GM19452 (cell line): ENCODE results near the gene GLIS2.
"Not testable (repeated sequence)": the region's sequence is repeated elsewhere in the genome, so short reads cannot be mapped to it uniquely, and the experiment has no call there.

ENCODE experiments used
- ATAC-seq: cut with Tn5 transposase; IDR thresholded peaks from one replicate; pipeline ENCODE4 v1.9.1; 2021; ENCODE audit not compliant: unreplicated experiment

The GLIS2 gene

GRCh38 chr16:4333714-4334113 is 17.8 kb downstream of the GLIS2 start:
- ATAC-seq: not testable (repeated sequence)

DNA sequence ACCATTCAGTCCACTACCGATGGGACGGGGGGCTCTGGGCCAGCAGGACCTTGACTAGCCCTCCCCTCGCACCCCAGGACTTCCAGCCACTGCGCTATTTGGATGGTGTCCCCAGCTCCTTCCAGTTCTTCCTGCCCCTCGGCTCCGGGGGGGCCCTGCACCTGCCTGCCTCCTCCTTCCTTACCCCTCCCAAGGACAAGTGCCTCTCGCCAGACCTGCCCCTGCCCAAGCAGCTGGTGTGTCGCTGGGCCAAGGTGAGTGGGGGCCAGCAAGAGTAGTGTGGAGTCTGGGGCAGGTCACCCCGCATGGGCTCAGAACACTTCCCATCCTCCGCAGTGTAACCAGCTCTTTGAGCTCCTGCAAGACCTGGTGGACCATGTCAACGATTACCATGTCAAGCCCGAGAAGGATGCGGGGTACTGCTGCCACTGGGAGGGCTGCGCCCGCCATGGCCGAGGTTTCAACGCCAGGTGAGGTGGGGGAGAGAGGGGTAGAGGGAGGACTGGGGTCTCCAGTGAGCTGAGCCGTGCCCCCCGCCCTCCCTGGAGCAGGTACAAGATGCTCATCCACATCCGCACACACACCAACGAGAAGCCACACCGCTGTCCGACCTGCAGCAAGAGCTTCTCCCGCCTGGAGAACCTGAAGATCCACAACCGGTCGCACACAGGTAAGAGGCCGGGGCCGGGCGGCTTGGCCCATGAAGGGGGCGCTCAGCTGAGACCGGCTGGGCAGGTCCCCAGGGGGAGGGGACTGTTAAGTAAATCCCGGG is 19.0 kb downstream of the GLIS2 start:
- no peak for ATAC-seq

- no peak for ATAC-seq
Measured at GRCh38 chr16:4336701-4337539, 21.1 kb downstream of the GLIS2 start.

DNA sequence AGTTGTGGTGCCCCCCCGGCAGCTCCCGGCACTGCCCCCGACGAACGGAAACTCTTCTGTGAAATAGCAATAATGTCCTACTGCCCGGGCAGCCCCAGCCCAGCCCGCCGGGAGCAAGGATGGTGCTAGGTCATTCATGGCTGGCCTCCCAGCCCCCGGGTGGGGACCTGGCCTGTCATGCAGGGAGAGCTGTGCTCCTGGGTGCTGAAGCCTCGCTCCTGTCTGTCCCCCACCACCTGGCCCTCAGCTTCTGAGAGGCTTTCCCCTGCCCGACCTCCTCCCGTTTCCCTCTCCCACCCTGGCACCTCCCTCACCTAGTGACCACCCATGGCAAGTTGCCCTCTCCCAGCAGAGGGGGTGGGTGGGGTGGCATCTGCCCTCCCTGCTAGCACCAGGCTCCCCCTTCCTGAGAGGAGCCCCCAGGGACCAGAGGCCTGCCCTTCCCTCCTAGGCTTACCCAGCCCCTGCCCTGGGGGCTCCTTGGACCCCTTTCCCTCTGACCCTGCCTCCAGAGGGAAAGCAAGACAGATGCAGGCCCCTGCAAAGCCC is 21.7 kb downstream of the GLIS2 start:
- ATAC-seq: no peak

DNA sequence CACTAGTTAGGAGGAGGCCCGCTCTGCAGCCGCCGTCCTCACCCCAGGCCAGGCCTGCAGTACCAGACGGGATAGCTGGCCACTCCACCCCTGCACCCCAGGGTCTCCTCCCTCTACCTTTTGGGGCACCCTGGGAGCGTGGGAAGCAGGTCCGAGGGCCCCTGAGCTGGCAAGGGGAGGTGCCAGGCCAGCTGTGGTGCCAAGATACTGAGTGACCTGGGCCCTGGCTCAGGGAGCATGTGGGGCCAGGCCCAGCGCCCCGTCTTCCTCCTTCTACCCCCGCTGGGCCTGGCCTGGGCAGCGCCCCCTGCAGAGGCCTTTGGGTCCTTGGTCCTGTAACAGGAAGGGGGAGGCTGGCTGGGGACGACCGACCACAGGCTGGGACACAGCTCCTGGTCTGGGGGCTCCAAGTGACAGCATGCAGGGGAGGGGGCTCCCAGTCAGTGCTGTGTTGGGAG is 22.3 kb downstream of the GLIS2 start:
- ATAC-seq: no peak

DNA sequence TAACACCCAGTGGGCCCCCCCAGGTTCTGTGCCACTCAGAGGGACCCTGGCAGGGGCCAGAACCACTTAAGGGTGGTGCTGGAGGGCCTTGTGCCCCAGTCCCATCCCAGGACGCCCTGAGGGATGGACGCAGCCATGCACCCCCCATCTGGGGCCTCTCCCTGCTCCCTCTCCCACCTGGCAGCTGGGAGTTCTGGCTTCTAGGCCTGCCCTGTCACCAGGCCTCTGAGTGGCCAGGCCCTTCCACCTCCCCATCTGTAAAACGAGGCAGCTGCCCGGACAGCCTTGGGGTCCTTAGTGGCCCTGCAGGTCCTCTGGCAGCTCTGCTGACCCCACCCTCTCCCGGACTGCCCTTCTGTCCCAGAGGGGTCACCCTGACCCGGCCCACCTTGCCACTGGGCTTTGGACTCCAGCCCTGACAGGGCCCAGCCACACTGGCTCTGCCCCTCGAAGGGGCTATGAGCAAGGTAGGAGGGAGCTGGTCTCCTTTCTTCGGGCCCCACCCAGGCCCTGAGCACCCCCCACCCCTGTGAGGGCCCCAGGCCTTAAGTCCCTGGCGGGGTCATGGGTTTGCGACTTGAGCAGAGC is 22.9 kb downstream of the GLIS2 start:
- ATAC-seq: no peak

DNA sequence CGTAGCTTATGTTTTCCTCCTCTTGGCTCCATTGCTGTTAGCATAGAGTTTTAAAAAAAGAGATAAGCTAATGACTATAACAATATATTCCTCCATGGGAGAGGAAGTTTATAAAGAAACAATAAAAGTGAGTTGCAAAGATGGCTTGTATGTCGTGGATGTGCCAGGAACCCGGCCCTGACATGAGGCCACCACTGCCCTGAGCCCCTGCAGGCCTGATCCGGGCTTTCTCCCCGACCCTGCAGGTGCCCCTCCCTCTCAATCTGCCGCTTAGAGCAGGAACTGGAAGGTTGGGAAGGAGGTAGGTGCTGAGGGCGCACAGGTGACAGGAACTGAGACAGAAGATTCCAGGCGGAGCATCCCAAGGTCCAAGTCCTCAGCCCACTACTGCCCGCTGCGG is 23.6 kb downstream of the GLIS2 start:
- ATAC-seq: no peak

DNA sequence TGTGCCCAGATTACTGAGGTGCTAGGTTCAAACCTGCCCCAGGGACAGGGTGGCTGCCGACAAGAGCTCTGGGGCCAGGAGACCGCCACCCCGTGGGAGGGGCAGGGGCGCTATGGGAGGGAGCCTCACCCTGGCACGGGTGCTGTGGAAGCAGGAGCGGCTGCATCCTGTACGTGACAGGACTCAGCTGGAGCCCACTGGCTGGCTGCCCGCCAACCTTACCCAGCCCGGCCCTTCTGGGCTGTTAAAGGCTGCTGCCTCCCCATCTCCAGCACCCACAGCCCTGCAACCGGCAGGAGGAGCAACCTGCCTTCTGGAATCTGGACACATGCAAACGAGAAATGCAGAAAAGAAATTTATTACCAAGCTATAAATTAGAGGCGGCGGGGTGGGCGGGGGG is 24.0 kb downstream of the GLIS2 start:
- no peak for ATAC-seq

DNA sequence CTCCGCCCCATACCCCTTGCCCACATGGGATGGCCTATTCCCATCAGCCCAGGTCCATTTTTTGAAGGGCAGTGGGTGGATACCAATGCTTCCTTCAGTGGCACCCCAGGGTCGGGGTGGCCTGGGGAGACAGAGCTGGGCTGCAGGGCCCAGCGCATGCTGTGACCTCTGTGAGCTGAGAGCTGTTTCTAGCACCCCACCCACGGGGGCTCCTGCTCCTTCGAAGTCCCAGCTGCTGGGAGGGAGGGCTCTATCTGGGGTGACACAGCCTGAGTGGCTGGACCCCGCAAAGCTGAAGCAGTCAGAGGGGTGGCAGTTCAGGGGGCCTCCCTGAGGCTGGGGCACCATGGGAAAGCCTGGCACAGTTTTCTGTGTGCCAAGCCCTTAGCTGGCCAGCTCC is 24.6 kb downstream of the GLIS2 start:
- no peak for ATAC-seq

DNA sequence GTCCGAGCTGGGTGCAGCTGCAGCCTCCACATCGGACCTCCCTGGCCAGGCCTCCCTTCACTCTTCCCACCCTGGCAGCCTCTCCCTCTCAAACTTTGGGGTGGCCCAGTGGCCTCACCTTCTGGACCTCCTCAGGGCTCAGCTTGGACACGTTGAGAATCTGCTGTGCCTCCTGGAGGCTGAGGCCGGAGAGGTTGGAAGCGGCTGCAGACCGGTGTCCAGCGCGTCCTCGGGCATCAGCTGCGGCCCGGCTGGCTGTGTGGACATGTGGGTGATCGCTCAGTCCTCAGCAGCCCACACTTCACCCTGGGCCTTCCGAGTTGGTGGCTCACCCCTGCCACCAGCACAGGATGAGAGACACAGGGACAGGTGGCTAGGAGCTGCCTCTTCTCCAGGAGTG is 25.4 kb downstream of the GLIS2 start:
- ATAC-seq: no peak

DNA sequence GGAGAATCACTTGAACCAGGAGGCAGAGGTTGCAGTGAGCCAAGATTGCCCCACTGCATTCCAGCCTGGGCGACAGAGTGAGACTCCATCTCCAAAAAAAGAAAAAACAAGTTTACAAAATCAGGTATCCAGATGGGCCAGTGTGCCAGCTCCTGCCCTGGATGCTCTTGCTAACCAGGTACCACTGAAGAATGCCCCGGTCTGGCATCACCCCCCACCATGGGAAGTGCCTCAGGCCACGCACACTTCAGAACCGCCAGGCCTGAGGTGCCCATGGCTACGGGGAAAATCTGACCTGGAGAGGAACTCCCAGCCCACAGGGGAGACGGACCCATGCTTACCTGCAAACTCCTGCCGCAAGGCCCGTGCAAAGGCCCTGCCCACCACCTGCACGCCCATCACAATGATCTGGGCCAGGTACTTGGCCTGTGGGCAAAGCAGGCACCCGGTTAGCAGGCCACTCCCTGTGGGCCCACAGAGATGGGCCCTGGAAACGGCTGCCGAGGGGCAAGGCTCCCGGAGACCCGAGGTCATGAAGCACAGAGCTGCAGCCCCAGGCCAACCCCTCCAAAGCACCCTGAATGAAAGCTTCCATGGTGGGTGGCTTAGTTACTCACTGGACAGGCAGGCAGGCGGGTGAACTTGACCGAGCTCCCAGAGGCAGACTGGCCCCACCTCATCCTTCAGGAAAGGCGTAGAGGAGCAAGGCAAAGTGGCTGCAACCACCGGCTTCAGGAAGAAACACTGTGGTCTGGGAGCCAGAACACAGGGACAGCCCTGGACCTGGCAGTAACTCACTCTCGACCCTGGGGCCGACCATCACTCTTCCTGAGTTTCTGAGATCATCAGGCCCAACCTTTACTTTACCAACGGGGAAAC is 27.2 kb downstream of the GLIS2 start:
- no peak for ATAC-seq

GRCh38 chr16:4344300-4344982 is 28.6 kb downstream of the GLIS2 start:
- ATAC-seq: not testable (repeated sequence)

DNA sequence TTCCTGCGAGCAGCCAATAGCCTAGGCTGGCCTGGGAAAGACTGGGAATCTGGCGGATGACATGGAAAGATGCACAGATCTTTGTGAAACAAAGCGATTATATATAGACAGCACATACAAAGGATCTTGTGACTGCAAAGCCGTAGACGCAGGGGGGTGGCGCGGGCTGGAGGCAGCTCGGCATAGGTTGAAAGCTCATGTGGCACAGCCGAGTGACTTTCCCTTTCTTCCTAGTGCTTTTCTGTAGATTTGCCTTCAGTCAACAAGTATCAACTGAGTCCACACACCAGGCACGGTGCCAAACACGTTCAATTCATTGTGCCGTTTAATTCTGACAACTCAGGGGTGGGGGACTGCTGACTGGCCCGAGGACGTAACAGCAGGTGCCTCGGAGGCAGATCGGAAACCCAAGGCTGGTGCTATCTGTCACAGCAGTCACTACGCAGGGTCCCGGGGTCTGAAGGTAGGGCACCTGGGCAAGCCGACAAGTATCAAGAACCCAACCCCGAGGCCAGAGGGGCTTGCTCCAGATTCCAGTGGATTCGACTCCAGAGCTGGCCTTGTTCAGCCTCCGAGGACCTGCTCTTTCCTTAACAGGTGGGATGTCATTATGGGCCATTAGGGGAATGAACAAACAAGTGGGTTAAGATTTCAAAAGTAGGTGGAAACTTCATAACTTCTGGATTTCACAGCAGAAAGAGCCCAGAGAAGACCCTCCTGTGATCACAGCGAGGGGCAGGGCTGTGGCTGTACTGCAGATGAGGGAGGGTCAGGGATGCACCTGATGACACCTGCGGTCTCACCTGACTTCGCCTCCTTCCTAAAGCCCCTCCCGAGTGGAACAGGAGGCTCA is 29.3 kb downstream of the GLIS2 start:
- ATAC-seq: no peak

DNA sequence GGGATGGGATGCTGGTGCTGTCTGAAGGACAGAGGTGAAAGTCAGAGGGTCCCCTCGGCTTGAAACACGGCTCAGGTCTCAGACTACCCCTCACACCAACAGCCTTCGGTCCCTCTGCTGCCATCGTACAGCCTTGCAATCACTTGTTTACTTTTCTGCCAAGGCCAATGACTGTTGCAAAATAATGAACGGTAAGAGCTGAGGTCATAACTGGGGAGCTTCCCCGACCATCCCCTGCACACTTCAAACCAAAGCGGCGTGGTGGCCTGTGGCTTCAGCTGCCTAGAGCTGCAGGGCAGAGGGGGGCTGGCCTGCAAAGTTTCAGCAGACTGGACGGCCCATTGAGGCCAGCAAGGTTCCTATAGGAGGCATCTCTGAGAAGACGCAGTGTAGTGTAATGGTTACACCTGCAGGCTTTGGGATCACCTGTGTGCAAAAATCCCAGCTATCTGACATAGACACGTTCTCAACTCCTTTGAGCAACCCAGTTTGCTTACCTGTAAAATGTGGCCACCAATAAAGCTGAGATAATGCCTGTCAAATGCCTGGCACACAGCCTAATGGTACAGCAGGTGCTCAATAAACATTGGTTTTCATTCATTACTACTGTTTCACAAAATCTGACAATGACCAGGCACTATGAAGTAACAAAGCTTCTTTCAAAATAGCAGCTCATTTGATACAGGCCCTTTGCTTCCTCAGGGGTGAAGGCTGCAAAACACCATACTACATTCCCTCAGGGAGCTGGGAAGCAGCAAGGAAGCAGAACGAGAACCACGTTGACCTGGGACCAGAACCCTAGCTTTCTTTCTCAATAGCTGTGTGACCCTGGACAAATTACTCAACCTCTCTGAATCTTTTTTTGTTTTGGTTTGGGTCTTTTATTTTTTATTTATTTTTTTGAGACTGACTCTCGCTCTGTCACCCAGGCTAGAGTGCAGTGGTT is 30.2 kb downstream of the GLIS2 start:
- no peak for ATAC-seq

DNA sequence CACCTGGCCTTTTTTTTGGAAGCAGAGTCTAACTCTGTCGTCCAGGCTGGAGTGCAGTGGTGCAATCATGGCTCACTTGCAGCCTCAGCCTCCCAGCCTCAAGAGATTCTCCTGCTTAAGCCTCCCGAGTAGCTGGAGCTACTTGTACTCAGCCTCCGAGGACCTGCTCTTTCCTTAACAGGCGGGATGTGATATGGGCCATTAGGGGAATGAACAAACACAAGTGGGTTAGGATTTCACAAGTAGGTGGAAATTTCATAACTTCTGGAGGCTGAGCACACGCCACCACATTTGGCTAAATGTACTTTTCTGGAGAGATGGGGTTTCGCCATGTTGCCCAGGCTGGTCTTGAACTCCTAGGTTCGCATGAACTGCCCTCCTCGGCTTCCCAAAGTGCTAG is 31.1 kb downstream of the GLIS2 start:
- ATAC-seq: no peak

GRCh38 chr16:4347765-4348509 is 32.1 kb downstream of the GLIS2 start:
- ATAC-seq: no peak

GRCh38 chr16:4349332-4349731 is 33.5 kb downstream of the GLIS2 start:
- no peak for ATAC-seq
